ENCODE measurements around the gene ARSJ. TPM values are rescaled to one million over a fixed set of nuclear protein-coding genes. Genes with fewer than 3 reads are reported as not detected.
"Not testable (repeated sequence)": the region's sequence is repeated elsewhere in the genome, so short reads cannot be mapped to it uniquely, and the experiment has no call there.

ARSJ gene
- total RNA-seq, 3 donors from 2014 or later (not counting 1 experiment from before 2014, with no cell fraction given), result 1.5 to 2.3 (median 1.5) TPM

DNA sequence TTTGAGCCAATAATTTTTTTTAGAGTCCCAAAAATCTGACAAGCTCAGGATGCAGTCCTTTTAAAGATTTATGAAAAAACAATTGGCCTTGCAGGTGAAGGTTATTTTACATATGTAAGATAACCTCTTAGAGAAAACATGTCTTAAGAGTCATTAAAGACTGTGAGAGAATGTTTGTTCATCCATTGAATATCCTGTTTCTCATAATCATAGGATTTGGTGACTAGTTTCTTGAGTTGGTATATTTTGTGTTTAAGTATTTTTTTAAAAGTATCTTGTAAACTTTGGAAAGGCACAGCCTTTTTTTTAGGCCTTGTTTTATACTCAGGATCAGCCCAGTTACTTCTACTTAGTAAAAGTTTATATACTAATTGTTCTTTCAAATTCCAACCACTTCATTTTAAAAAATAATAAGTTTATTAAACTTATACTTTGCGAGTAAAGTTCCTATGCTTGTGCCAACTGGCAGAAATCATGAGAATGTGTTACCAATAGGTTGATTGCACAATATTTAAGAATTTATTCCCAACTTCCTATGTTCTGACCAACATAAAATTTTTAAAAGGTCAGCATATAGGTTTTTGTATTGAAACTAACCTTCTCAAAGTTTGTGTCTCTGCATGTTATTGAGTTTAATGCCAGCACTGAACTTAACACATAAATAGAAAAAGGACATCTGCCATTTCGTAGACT lies 40.0 kb upstream of the ARSJ start:
- intact Hi-C loops (cut with micrococcal nuclease), result loop anchor here (5.0 kb wide), 1 partner anchor 37 kb away; no protein-coding TSS in a partner anchor
- TF ChIP-seq CTCF (IDR thresholded peaks at IDR 0.05), result no peak
- H3K9me3 Mint-ChIP-seq, result no peaks in the 10 kb centered on the region
- H3K27ac ChIP-seq (ENCODE audit: low read length), result no peak overlapping the region
- no peaks in the 10 kb centered on the region for H3K4me1 Mint-ChIP-seq
- no peaks in the 10 kb centered on the region for H3K9me3 ChIP-seq (ENCODE audit: control insufficient read depth, insufficient read depth, low read length)
- WGBS (ENCODE audit: insufficient coverage), result no CpG with 5 or more reads among the region's 2 CpGs
- DNase-seq, result no peak
- no peak overlapping the region for H3K4me3 ChIP-seq (ENCODE audit: low read length)
- no peaks in the 10 kb centered on the region for H3K27me3 Mint-ChIP-seq (ENCODE audit: low read depth in 2 of 2)
- no peaks in the 10 kb centered on the region for H3K36me3 Mint-ChIP-seq
- no peak for ATAC-seq
- no peaks in the 10 kb centered on the region for H3K36me3 ChIP-seq (ENCODE audit: control insufficient read depth, insufficient read depth, low read length)
- no peaks in the 10 kb centered on the region for H3K4me1 ChIP-seq (ENCODE audit: control insufficient read depth, insufficient read depth, low read length)
- no peak overlapping the region for H3K4me3 Mint-ChIP-seq
- H3K27ac Mint-ChIP-seq, result no peak overlapping the region
- H3K27me3 ChIP-seq (ENCODE audit: control insufficient read depth, insufficient read depth, low read length), result no peaks in the 10 kb centered on the region

DNA sequence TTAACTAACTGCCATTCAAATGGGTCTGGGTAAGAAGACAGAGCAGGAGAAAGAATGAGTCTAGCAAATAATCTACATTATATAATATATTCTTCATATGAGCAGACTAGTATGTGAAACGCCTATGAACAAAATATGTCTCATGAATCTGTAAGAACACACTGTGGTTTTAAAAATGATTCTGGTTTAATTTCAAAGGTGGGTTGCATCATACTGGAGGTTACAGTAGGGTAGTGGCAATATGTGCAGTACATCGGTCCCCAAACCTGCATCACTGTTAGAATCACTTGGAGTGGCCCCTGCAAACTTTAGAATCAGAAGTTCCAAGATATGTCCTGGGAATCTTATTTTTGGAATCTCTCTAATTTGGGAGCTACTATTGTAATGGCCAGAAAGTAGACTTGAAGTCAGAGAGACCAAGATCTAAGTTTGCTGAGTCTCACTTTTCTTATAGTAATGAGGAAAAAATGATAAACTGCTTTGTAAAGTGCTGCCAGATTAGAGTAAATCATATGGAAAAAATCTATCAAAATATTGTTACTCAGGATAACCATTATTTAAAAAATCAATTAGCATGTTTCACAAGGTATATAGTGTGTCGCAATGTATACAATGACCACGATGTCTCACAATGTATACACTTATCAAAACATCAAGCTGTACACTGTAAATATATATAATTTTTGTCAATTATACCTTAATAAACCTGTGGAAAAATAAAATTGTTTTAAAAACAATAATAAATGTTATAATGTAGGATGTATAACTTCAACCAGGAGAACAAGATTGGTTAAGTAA lies 37.9 kb upstream of the ARSJ start:
- Histone ChIP-seq H3K4me3 (ENCODE audit: low read length) (no peak overlapping the region), H3K9me3 (ENCODE audit: control insufficient read depth, insufficient read depth, low read length) (no peaks in the 10 kb centered on the region), H3K27ac (ENCODE audit: low read length) (no peak overlapping the region), H3K27me3 (ENCODE audit: control insufficient read depth, insufficient read depth, low read length) (no peaks in the 10 kb centered on the region), H3K36me3 (ENCODE audit: control insufficient read depth, insufficient read depth, low read length) (no peaks in the 10 kb centered on the region), H3K4me1 (ENCODE audit: control insufficient read depth, insufficient read depth, low read length) (no peaks in the 10 kb centered on the region)
- no peak for TF ChIP-seq CTCF (IDR thresholded peaks at IDR 0.05)
- Mint-ChIP-seq H3K9me3 (no peaks in the 10 kb centered on the region), H3K27ac (no peak overlapping the region), H3K4me3 (no peak overlapping the region), H3K4me1 (no peaks in the 10 kb centered on the region), H3K36me3 (no peaks in the 10 kb centered on the region), H3K27me3 (ENCODE audit: low read depth in 2 of 2) (no peaks in the 10 kb centered on the region)
- intact Hi-C loops (cut with micrococcal nuclease), result loop anchor here (5.0 kb wide), 1 partner anchor 35 kb away; no protein-coding TSS in a partner anchor
- WGBS (ENCODE audit: insufficient coverage), result 83% methylated on average over 2 of the region's 4 CpGs
- DNase-seq (no peak), ATAC-seq (no peak)

DNA sequence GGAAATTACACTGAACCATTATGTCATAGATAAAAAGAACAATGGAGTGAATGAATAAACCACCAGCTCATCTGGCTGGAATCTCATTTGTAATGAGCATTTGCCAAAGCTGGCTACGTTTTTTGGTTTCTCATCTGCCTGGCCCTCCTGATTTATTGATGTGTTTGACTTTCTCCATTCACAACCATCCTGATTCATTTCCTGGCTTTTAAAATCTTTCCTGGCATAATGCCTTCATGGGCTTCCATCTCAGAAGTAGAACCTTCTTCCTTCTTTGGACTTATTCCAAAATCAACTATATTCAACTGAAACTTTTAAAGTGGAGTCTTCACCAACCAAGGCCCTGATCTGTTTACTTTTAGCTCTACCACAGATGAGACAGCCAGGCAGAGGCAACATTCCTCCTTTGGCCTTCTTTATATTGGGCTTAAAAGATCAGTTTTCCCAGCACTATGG lies 36.0 kb upstream of the ARSJ start:
- no peaks in the 10 kb centered on the region for H3K27me3 ChIP-seq (ENCODE audit: control insufficient read depth, insufficient read depth, low read length)
- H3K9me3 Mint-ChIP-seq, result peaks cover 2% of the 10 kb centered on the region in 2 donors
- H3K4me1 Mint-ChIP-seq, result no peaks in the 10 kb centered on the region
- no peak for TF ChIP-seq CTCF (IDR thresholded peaks at IDR 0.05)
- peaks cover 9% of the 10 kb centered on the region for H3K36me3 Mint-ChIP-seq
- 81% methylated on average over 1 of the region's 1 CpG for WGBS (ENCODE audit: insufficient coverage)
- DNase-seq, result no peak
- intact Hi-C loops (cut with micrococcal nuclease), result loop anchor here (5.0 kb wide), 1 partner anchor 33 kb away; no protein-coding TSS in a partner anchor
- H3K4me3 ChIP-seq (ENCODE audit: low read length), result no peak overlapping the region
- H3K27me3 Mint-ChIP-seq (ENCODE audit: low read depth in 2 of 2), result no peaks in the 10 kb centered on the region
- H3K36me3 ChIP-seq (ENCODE audit: control insufficient read depth, insufficient read depth, low read length), result no peaks in the 10 kb centered on the region
- ATAC-seq, result no peak
- no peak overlapping the region for H3K4me3 Mint-ChIP-seq
- H3K27ac Mint-ChIP-seq, result no peak overlapping the region
- no peak overlapping the region for H3K27ac ChIP-seq (ENCODE audit: low read length)
- no peaks in the 10 kb centered on the region for H3K9me3 ChIP-seq (ENCODE audit: control insufficient read depth, insufficient read depth, low read length)
- H3K4me1 ChIP-seq (ENCODE audit: control insufficient read depth, insufficient read depth, low read length), result no peaks in the 10 kb centered on the region

GRCh38 chr4:114013201-114013600 lies 33.8 kb upstream of the ARSJ start:
- H3K4me3 Mint-ChIP-seq; H3K4me3 ChIP-seq (ENCODE audit: low read length); H3K27me3 ChIP-seq (ENCODE audit: control insufficient read depth, insufficient read depth, low read length); H3K27ac ChIP-seq (ENCODE audit: low read length); H3K4me1 Mint-ChIP-seq; DNase-seq; H3K9me3 Mint-ChIP-seq; intact Hi-C loops (cut with micrococcal nuclease); H3K36me3 ChIP-seq (ENCODE audit: control insufficient read depth, insufficient read depth, low read length); H3K4me1 ChIP-seq (ENCODE audit: control insufficient read depth, insufficient read depth, low read length); H3K36me3 Mint-ChIP-seq; H3K27ac Mint-ChIP-seq; H3K9me3 ChIP-seq (ENCODE audit: control insufficient read depth, insufficient read depth, low read length); ATAC-seq; H3K27me3 Mint-ChIP-seq (ENCODE audit: low read depth in 2 of 2): not testable (repeated sequence)
- 76% methylated on average over 4 of the region's 4 CpGs for WGBS (ENCODE audit: insufficient coverage)
